GM10248 (cell line): ENCODE results near the gene BASP1.

Experiments
- CTCF ChIA-PET: fragments of 300-600 bp; sonication (Branson Sonifier 250); formaldehyde crosslinking; extraction: SDS; loops from one replicate; lab custom pipeline; 2021; ENCODE audit warnings: antibody characterized with exemption; lab: Yijun Ruan, JAX
- POLR2A ChIA-PET: fragments of 350-650 bp; sonication (Branson Sonifier 250); formaldehyde crosslinking; extraction: SDS; loops from one replicate; lab custom pipeline; 2020; ENCODE audit warnings: antibody characterized with exemption; lab: Yijun Ruan, JAX
- DNase-seq: peaks from one replicate; pipeline ENCODE4 v3.0.0; 2012; ENCODE audit errors: extremely low spot score
- TF ChIP-seq, protein P1 (sequence below): IDR thresholded peaks from 2 replicates; pipeline ENCODE4 v1.5.1; 2012; ENCODE audit warnings: mild to moderate bottlenecking, low read depth; ENCODE audit errors: extremely low read depth, missing control alignments, control extremely low read depth

The BASP1 gene

DNA sequence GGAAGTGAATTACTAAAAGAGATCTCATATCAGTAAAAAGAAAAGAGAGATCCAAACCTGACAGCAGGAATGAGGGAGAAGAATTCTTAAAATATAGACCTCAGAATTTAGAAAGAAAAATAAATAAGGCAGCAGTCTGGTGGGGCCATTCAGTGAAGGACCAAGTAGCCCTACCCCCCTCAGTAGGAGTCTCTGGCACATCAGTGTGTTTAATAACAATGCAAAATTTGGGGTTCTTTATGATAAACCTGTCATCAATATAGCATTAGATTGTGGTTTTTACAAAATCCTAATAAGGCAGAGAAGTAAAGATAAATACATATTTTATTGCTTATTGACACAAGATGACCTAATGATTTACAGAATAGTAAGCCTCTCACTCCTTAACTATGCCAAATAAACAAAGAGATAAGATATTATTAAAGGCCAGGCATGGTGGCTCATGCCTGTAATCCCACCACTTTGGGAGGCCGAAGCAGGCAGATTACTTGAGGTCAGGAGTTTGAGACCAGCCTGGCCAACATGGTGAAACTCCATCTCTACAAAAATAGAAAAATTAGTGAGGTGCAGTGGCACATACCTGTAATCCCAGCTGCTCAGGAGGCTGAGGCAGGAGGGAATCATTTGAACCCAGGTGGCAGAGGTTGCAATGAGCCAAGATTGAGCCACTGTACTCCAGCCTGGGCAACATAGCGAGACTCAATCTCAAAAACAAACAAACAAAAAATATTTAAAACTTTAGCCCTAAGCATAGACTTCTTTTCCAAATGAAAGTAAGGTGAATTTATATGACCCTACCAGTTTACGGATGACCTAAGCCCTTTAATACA, 108.6 kb downstream of the BASP1 start:
- TF ChIP-seq, protein P1, sequence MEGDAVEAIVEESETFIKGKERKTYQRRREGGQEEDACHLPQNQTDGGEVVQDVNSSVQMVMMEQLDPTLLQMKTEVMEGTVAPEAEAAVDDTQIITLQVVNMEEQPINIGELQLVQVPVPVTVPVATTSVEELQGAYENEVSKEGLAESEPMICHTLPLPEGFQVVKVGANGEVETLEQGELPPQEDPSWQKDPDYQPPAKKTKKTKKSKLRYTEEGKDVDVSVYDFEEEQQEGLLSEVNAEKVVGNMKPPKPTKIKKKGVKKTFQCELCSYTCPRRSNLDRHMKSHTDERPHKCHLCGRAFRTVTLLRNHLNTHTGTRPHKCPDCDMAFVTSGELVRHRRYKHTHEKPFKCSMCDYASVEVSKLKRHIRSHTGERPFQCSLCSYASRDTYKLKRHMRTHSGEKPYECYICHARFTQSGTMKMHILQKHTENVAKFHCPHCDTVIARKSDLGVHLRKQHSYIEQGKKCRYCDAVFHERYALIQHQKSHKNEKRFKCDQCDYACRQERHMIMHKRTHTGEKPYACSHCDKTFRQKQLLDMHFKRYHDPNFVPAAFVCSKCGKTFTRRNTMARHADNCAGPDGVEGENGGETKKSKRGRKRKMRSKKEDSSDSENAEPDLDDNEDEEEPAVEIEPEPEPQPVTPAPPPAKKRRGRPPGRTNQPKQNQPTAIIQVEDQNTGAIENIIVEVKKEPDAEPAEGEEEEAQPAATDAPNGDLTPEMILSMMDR: no peak
- ChIA-PET POLR2A (no interaction called here), CTCF (interaction anchor here (1.2 kb wide), 1 partner anchor 9 kb away, joined by 3 read pairs; no protein-coding TSS in a partner anchor)
- no peak for DNase-seq
